NCI-H1092 (cell line): ENCODE data around the gene MUS81.
"Not testable (repeated sequence)": the region's sequence is repeated elsewhere in the genome, so short reads cannot be mapped to it uniquely, and the experiment has no call there.

ENCODE experiments used
- DNase-seq: peaks from one replicate; lab custom pipeline; 2025; lab: John Stamatoyannopoulos, UW

The MUS81 gene

GRCh38 chr11:65860278-65861164 lies at the start of gene MUS81:
Gene MUS81, plus strand, starts transcription at chr11:65860433. Its CDS starts 321 bp downstream, at chr11:65860754.
- peak; percentile 99 for DNase-seq

- DNase-seq = no peak
Observed at GRCh38 chr11:65811764-65812475, 48.3 kb upstream of the MUS81 start.

GRCh38 chr11:65814131-65814985 lies 45.9 kb upstream of the MUS81 start:
- no peak for DNase-seq

GRCh38 chr11:65814986-65815565 lies 45.2 kb upstream of the MUS81 start:
- DNase-seq = no peak

- no peak for DNase-seq
Observed at GRCh38 chr11:65816696-65817095, 43.5 kb upstream of the MUS81 start.

- no peak for DNase-seq
Observed at GRCh38 chr11:65817312-65817834, 42.9 kb upstream of the MUS81 start.

- peak; percentile 92 for DNase-seq
Observed at GRCh38 chr11:65817835-65818680, 42.2 kb upstream of the MUS81 start.

- no peak for DNase-seq
Observed at GRCh38 chr11:65821107-65821506, 39.1 kb upstream of the MUS81 start.

- DNase-seq = peak; percentile 4
Observed at GRCh38 chr11:65822776-65823528, 37.3 kb upstream of the MUS81 start.

GRCh38 chr11:65826984-65827735 lies 33.1 kb upstream of the MUS81 start:
- DNase-seq = no peak

- DNase-seq = no peak
Observed at GRCh38 chr11:65829459-65829858, 30.8 kb upstream of the MUS81 start.

- DNase-seq = not testable (repeated sequence)
Observed at GRCh38 chr11:65832231-65832630, 28.0 kb upstream of the MUS81 start.

- DNase-seq = peak; percentile 97
Observed at GRCh38 chr11:65833297-65834030, 26.8 kb upstream of the MUS81 start, which contains the start of gene SNX32. Gene SNX32, plus strand, starts transcription at chr11:65833963. Its CDS starts 103 bp downstream, at chr11:65834066.

- DNase-seq = no peak
Observed at GRCh38 chr11:65834202-65834601, 26.0 kb upstream of the MUS81 start.

- DNase-seq = no peak
Observed at GRCh38 chr11:65842144-65842543, 18.1 kb upstream of the MUS81 start.

GRCh38 chr11:65843811-65844210 lies 16.4 kb upstream of the MUS81 start:
- DNase-seq = no peak

GRCh38 chr11:65844231-65844872 lies 15.9 kb upstream of the MUS81 start:
- DNase-seq = no peak

- no peak for DNase-seq
Observed at GRCh38 chr11:65847746-65848145, 12.5 kb upstream of the MUS81 start.
